ENCODE data around the gene LMAN1L.

LMAN1L gene

GRCh38 chr15:74864296-74864695 lies 51.7 kb downstream of the LMAN1L start:
- peaks cover 24% of the 10 kb centered on the region for H3K36me3 ChIP-seq (ENCODE audit: control insufficient read depth, low read length)
- H3K4me3 ChIP-seq (ENCODE audit: low read length) = no peak overlapping the region
- H3K79me2 ChIP-seq (ENCODE audit: control insufficient read depth, low read length) = peaks cover 68% of the 10 kb centered on the region
- TF ChIP-seq CTCF (IDR thresholded peaks at IDR 0.05; ENCODE audit: low read depth, low read length, poor library complexity, severe bottlenecking) (no peak), EZH2phosphoT487 (IDR thresholded peaks at IDR 0.05; ENCODE audit: borderline replicate concordance, low read length) (no peak)
- no peak overlapping the region for H3K27ac ChIP-seq (ENCODE audit: low read depth, low read length)
- H3K9me2 ChIP-seq (replicated peaks; ENCODE audit: control insufficient read depth, low read length) = no peaks in the 10 kb centered on the region
- H3F3A ChIP-seq (ENCODE audit: control insufficient read depth, insufficient read depth) = no peaks in the 10 kb centered on the region
- 0 out of 2 replicates have a peak, but pooled peaks cover 10% of the 10 kb centered on the region for H4K20me1 ChIP-seq (ENCODE audit: control insufficient read depth, insufficient read depth, low read depth, low read length)
- peaks cover 6% of the 10 kb centered on the region; the same call in 1 of the 2 replicates for H3K9me3 ChIP-seq (ENCODE audit: control insufficient read depth, insufficient read depth, low read length)
- no peaks in the 10 kb centered on the region for H3K27me3 ChIP-seq (ENCODE audit: control insufficient read depth, low read length)
- peaks cover 28% of the 10 kb centered on the region for H3K4me1 ChIP-seq (ENCODE audit: control insufficient read depth, low read length)
- no peak overlapping the region for H3K4me2 ChIP-seq (ENCODE audit: low read length)

GRCh38 chr15:74865316-74865715 lies 52.7 kb downstream of the LMAN1L start:
- peaks cover 13% of the 10 kb centered on the region; the same call in 1 of the 2 replicates for H4K20me1 ChIP-seq (ENCODE audit: control insufficient read depth, insufficient read depth, low read depth, low read length)
- H3K27ac ChIP-seq (ENCODE audit: low read depth, low read length) = no peak overlapping the region
- peaks cover 6% of the 10 kb centered on the region; the same call in 1 of the 2 replicates for H3K9me3 ChIP-seq (ENCODE audit: control insufficient read depth, insufficient read depth, low read length)
- peaks cover 29% of the 10 kb centered on the region for H3K4me1 ChIP-seq (ENCODE audit: control insufficient read depth, low read length)
- H3K79me2 ChIP-seq (ENCODE audit: control insufficient read depth, low read length) = peaks cover 69% of the 10 kb centered on the region
- H3K9me2 ChIP-seq (replicated peaks; ENCODE audit: control insufficient read depth, low read length) = no peaks in the 10 kb centered on the region
- no peak overlapping the region for H3K4me3 ChIP-seq (ENCODE audit: low read length)
- peaks cover 35% of the 10 kb centered on the region for H3K36me3 ChIP-seq (ENCODE audit: control insufficient read depth, low read length)
- H3F3A ChIP-seq (ENCODE audit: control insufficient read depth, insufficient read depth) = peaks cover 3% of the 10 kb centered on the region; the same call in 1 of the 2 replicates
- H3K4me2 ChIP-seq (ENCODE audit: low read length) = no peak overlapping the region
- no peaks in the 10 kb centered on the region for H3K27me3 ChIP-seq (ENCODE audit: control insufficient read depth, low read length)
- no peak for TF ChIP-seq EZH2phosphoT487 (IDR thresholded peaks at IDR 0.05; ENCODE audit: borderline replicate concordance, low read length)
- TF ChIP-seq CTCF (IDR thresholded peaks at IDR 0.05; ENCODE audit: low read depth, low read length, poor library complexity, severe bottlenecking) = no peak

- peaks cover 42% of the 10 kb centered on the region for H3K36me3 ChIP-seq (ENCODE audit: control insufficient read depth, low read length)
- no peaks in the 10 kb centered on the region for H3K9me2 ChIP-seq (replicated peaks; ENCODE audit: control insufficient read depth, low read length)
- H3K27me3 ChIP-seq (ENCODE audit: control insufficient read depth, low read length) = no peaks in the 10 kb centered on the region
- H3F3A ChIP-seq (ENCODE audit: control insufficient read depth, insufficient read depth) = peaks cover 11% of the 10 kb centered on the region; the same call in 1 of the 2 replicates
- H3K4me3 ChIP-seq (ENCODE audit: low read length) = no peak overlapping the region
- H3K9me3 ChIP-seq (ENCODE audit: control insufficient read depth, insufficient read depth, low read length) = peaks cover 6% of the 10 kb centered on the region; the same call in 1 of the 2 replicates
- H3K4me2 ChIP-seq (ENCODE audit: low read length) = no peak overlapping the region
- peaks cover 20% of the 10 kb centered on the region for H4K20me1 ChIP-seq (ENCODE audit: control insufficient read depth, insufficient read depth, low read depth, low read length)
- H3K79me2 ChIP-seq (ENCODE audit: control insufficient read depth, low read length) = peaks cover 77% of the 10 kb centered on the region
- TF ChIP-seq EZH2phosphoT487 (IDR thresholded peaks at IDR 0.05; ENCODE audit: borderline replicate concordance, low read length) = no peak
- no peak for TF ChIP-seq CTCF (IDR thresholded peaks at IDR 0.05; ENCODE audit: low read depth, low read length, poor library complexity, severe bottlenecking)
- no peak overlapping the region for H3K27ac ChIP-seq (ENCODE audit: low read depth, low read length)
- H3K4me1 ChIP-seq (ENCODE audit: control insufficient read depth, low read length) = peaks cover 37% of the 10 kb centered on the region
Measured at GRCh38 chr15:74866090-74866489, 53.5 kb downstream of the LMAN1L start.

Data from DOHH2 (cell line).